Fibroblast of mammary gland (primary cell): ENCODE measurements around the gene COL11A2.

Experiments used
- DNase-seq: peaks from one replicate; pipeline ENCODE4 v3.0.0-alpha.2; 2010; ENCODE audit warnings: low read depth
- H3K4me3 ChIP-seq: 2 replicates; pipeline ENCODE4 v1.5.1; 2011; ENCODE audit warnings: low read depth, mild to moderate bottlenecking, low read length, moderate library complexity; ENCODE audit not compliant: control insufficient read depth
- CTCF ChIP-seq: conservative IDR thresholded peaks from 2 replicates; pipeline ENCODE4 v1.5.1; 2011; ENCODE audit warnings: low read depth, low read length, inconsistent platforms; ENCODE audit not compliant: control insufficient read depth, insufficient read depth

Gene COL11A2

GRCh38 chr6:33142501-33143070, 49.7 kb downstream of the COL11A2 start:
- H3K4me3 ChIP-seq: no peak overlapping the region
- no peak for DNase-seq
- no peak for TF ChIP-seq CTCF

GRCh38 chr6:33140556-33140955, 51.7 kb downstream of the COL11A2 start:
- TF ChIP-seq CTCF: no peak
- no peak for DNase-seq
- no peak overlapping the region for H3K4me3 ChIP-seq

GRCh38 chr6:33139596-33140206, 52.6 kb downstream of the COL11A2 start:
- H3K4me3 ChIP-seq: no peak overlapping the region
- peak; percentile 25 for DNase-seq
- no peak for TF ChIP-seq CTCF

GRCh38 chr6:33136310-33136900, 55.9 kb downstream of the COL11A2 start:
- TF ChIP-seq CTCF: no peak
- no peak overlapping the region for H3K4me3 ChIP-seq
- DNase-seq: no peak

GRCh38 chr6:33132081-33132524, 60.2 kb downstream of the COL11A2 start:
- TF ChIP-seq CTCF: no peak
- H3K4me3 ChIP-seq: no peak overlapping the region
- peak; percentile 64 for DNase-seq

- TF ChIP-seq CTCF: no peak
Observed at GRCh38 chr6:33128318-33128717, 63.9 kb downstream of the COL11A2 start.

More at GRCh38 chr6:33128318-33128717, 63.9 kb downstream of the COL11A2 start:
- no peak overlapping the region for H3K4me3 ChIP-seq
- no peak for DNase-seq
